ENCODE measurements around the gene TACR1. TPM values are rescaled to one million over a fixed set of nuclear protein-coding genes. Genes with fewer than 3 reads are reported as not detected.

TACR1 gene
- total and polyA plus RNA-seq, 7 donors: 0.03 to 0.37 (median 0.13) TPM

GRCh38 chr2:75066121-75066902, 133.0 kb downstream of the TACR1 start:
- Histone ChIP-seq H3K4me3 (no peak overlapping the region), H3K9me3 (no peaks in the 10 kb centered on the region), H3K27ac (no peak overlapping the region), H3K4me1 (no peaks in the 10 kb centered on the region), H3K27me3 (ENCODE audit: insufficient read depth in 3 of 3, low read length in 2 of 3) (no peaks in the 10 kb centered on the region), H3K36me3 (ENCODE audit: insufficient read depth in 1 of 2, low read depth in 1 of 2) (no peaks in the 10 kb centered on the region)
- TF ChIP-seq CTCF (IDR thresholded peaks at IDR 0.05): no peak
- DNase-seq (no peak), ATAC-seq (no peak)
- 73 to 81% (median 74%) methylated on average over 6 of the region's 6 CpGs for WGBS, 3 donors
- intact Hi-C loops (cut with DNase I): loop anchor here (5.0 to 10.0 kb wide), 3 partner anchors 149 to 538 kb away; no protein-coding TSS in a partner anchor

GRCh38 chr2:75065402-75066008, 133.8 kb downstream of the TACR1 start:
- H3K4me1 ChIP-seq: no peaks in the 10 kb centered on the region
- H3K27ac ChIP-seq: no peak overlapping the region
- no peaks in the 10 kb centered on the region for H3K36me3 ChIP-seq (ENCODE audit: insufficient read depth in 1 of 2, low read depth in 1 of 2)
- TF ChIP-seq CTCF (IDR thresholded peaks at IDR 0.05): no peak
- WGBS, 3 donors: 80 to 81% (median 80%) methylated on average over 8 of the region's 8 CpGs
- DNase-seq: no peak
- no peak overlapping the region for H3K4me3 ChIP-seq
- ATAC-seq: no peak
- intact Hi-C loops (cut with DNase I): loop anchor here (5.0 to 10.0 kb wide), 3 partner anchors 148 to 539 kb away; no protein-coding TSS in a partner anchor
- H3K27me3 ChIP-seq (ENCODE audit: insufficient read depth in 3 of 3, low read length in 2 of 3): no peaks in the 10 kb centered on the region
- H3K9me3 ChIP-seq: no peaks in the 10 kb centered on the region

GRCh38 chr2:75064691-75065396, 134.5 kb downstream of the TACR1 start:
- intact Hi-C loops (cut with DNase I): loop anchor here (5.0 to 10.0 kb wide), 3 partner anchors 148 to 540 kb away; no protein-coding TSS in a partner anchor

GRCh38 chr2:75063906-75064305, 135.4 kb downstream of the TACR1 start:
- Histone ChIP-seq H3K4me3 (no peak overlapping the region), H3K36me3 (ENCODE audit: insufficient read depth in 1 of 2, low read depth in 1 of 2) (no peaks in the 10 kb centered on the region), H3K9me3 (no peaks in the 10 kb centered on the region), H3K4me1 (no peaks in the 10 kb centered on the region), H3K27me3 (ENCODE audit: insufficient read depth in 3 of 3, low read length in 2 of 3) (peaks cover 0 to 2% (median 0%) of the 10 kb centered on the region in 3 donors), H3K27ac (no peak overlapping the region)
- ATAC-seq: no peak
- TF ChIP-seq CTCF (IDR thresholded peaks at IDR 0.05): no peak
- DNase-seq: no peak
- WGBS, 3 donors: 76 to 86% (median 78%) methylated on average over 1 of the region's 1 CpG
- intact Hi-C loops (cut with DNase I): loop anchor here (10.0 kb wide), 2 partner anchors 341 to 541 kb away; no protein-coding TSS in a partner anchor

More at GRCh38 chr2:75064691-75065396, 134.5 kb downstream of the TACR1 start:
- H3K4me1 ChIP-seq: no peaks in the 10 kb centered on the region
- H3K27ac ChIP-seq: no peak overlapping the region
- H3K9me3 ChIP-seq: no peaks in the 10 kb centered on the region
- DNase-seq (peak; percentile 32 to 67), ATAC-seq (peak; percentile 46 to 73 (median 64))
- TF ChIP-seq CTCF (IDR thresholded peaks at IDR 0.05): peak; percentile 75
- H3K4me3 ChIP-seq: no peak overlapping the region
- H3K27me3 ChIP-seq (ENCODE audit: insufficient read depth in 3 of 3, low read length in 2 of 3): peaks cover 0 to 2% (median 0%) of the 10 kb centered on the region in 3 donors
- no peaks in the 10 kb centered on the region for H3K36me3 ChIP-seq (ENCODE audit: insufficient read depth in 1 of 2, low read depth in 1 of 2)
- 45 to 47% (median 47%) methylated on average over 8 of the region's 8 CpGs for WGBS, 3 donors

Data from psoas muscle (tissue), 8 donors.